Thoracic aorta (tissue), 2 donors: ENCODE measurements around the gene ZSCAN1. TPM values are rescaled to one million over a fixed set of nuclear protein-coding genes. Genes with fewer than 3 reads are reported as not detected.

Source experiments
- ATAC-seq: fragments of 150-250 bp; one replicate; pipeline ENCODE4 v1.8.0; 2017; ENCODE audit warnings: low read depth; ENCODE audit not compliant: insufficient number of reproducible peaks, low FRiP score
- DNase-seq: peaks from one replicate; pipeline ENCODE4 v3.0.0-alpha.2; 2020; ENCODE audit warnings: low spot score
- H3K27ac ChIP-seq, 2 donors: fragments of 200-600 bp; sonication (generic); 1 replicate in 1 of 2; 2 replicates in 1 of 2; pipeline ENCODE4 v1.5.1; 2016; ENCODE audit warnings: mild to moderate bottlenecking in 2 of 2, moderate library complexity in 2 of 2
- H3K27me3 ChIP-seq: fragments of 200-600 bp; sonication (generic); replicated peaks from 2 replicates; pipeline ENCODE4 v1.6.0; 2016; ENCODE audit warnings: mild to moderate bottlenecking; ENCODE audit not compliant: insufficient read depth
- H3K36me3 ChIP-seq: fragments of 200-600 bp; sonication (generic); one replicate; pipeline ENCODE4 v1.5.1; 2016
- H3K4me1 ChIP-seq, 2 donors: fragments of 200-600 bp; sonication (generic); 1 replicate in 1 of 2; 2 replicates in 1 of 2; pipeline versions ENCODE4 v1.5.1 to v1.6.0; 2016; ENCODE audit warnings: low read depth in 2 of 2, mild to moderate bottlenecking in 1 of 2; ENCODE audit not compliant: control insufficient read depth in 1 of 2
- H3K4me3 ChIP-seq: fragments of 200-600 bp; sonication (generic); 2 replicates; pipeline ENCODE4 v1.5.1; 2016; ENCODE audit warnings: mild to moderate bottlenecking
- H3K9me3 ChIP-seq: fragments of 200-600 bp; sonication (generic); 2 replicates; pipeline ENCODE4 v1.5.1; 2016
- CTCF ChIP-seq: fragments of 200-600 bp; sonication (generic); IDR thresholded peaks from one replicate; pipeline ENCODE4 v1.5.1; 2019; ENCODE audit warnings: antibody characterized with exemption
- total RNA-seq, 2 donors: library from RNA; depleted of rRNA; stranded (reverse); fragments of >200 nt; gene quantifications; one replicate each; pipeline versions ENCODE4 v1.1.0 to v1.2.3, GENCODE V29; 2016

ZSCAN1 gene
- total RNA-seq, 2 donors from 2014 or later = not detected

GRCh38 chr19:58056261-58056660, 22.4 kb downstream of the ZSCAN1 start:
- Histone ChIP-seq H3K27me3 (no peaks in the 10 kb centered on the region), H3K27ac (no peak overlapping the region), H3K4me3 (no peak overlapping the region), H3K36me3 (no peaks in the 10 kb centered on the region), H3K9me3 (no peaks in the 10 kb centered on the region), H3K4me1 (peaks cover 0 to 8% of the 10 kb centered on the region in 2 donors)
- ATAC-seq (no peak), DNase-seq (no peak)
- TF ChIP-seq CTCF = no peak

GRCh38 chr19:58056861-58057260, 23.0 kb downstream of the ZSCAN1 start:
- Histone ChIP-seq H3K9me3 (no peaks in the 10 kb centered on the region), H3K36me3 (no peaks in the 10 kb centered on the region), H3K27ac (no peak overlapping the region), H3K4me1 (peaks cover 0 to 8% of the 10 kb centered on the region in 2 donors), H3K27me3 (no peaks in the 10 kb centered on the region), H3K4me3 (no peak overlapping the region)
- no peak for DNase-seq
- TF ChIP-seq CTCF = no peak
- ATAC-seq = no peak

GRCh38 chr19:58058467-58058866, 24.6 kb downstream of the ZSCAN1 start:
- peaks cover 0 to 8% of the 10 kb centered on the region in 2 donors for H3K4me1 ChIP-seq
- H3K27ac ChIP-seq = peak overlapping the region; percentile 85 to 89
- DNase-seq = no peak
- TF ChIP-seq CTCF = no peak
- ATAC-seq = no peak
- H3K27me3 ChIP-seq = no peaks in the 10 kb centered on the region
- peaks cover 3% of the 10 kb centered on the region for H3K36me3 ChIP-seq
- peaks cover 9% of the 10 kb centered on the region for H3K9me3 ChIP-seq
- peak overlapping the region; percentile 88 for H3K4me3 ChIP-seq

- peaks cover 9% of the 10 kb centered on the region for H3K9me3 ChIP-seq
- peak within 1 kb of the TSS; percentile 88 for H3K4me3 ChIP-seq
- ATAC-seq (peak; percentile 89), DNase-seq (peak; percentile 52)
- no peak for TF ChIP-seq CTCF
- H3K27me3 ChIP-seq = no peaks in the 10 kb centered on the region
- H3K36me3 ChIP-seq = peaks cover 8% of the 10 kb centered on the region
- peak within 1 kb of the TSS; percentile 85 to 89 for H3K27ac ChIP-seq
- H3K4me1 ChIP-seq = peaks cover 0 to 8% of the 10 kb centered on the region in 2 donors
Measured at GRCh38 chr19:58059003-58059670, 25.3 kb downstream of the ZSCAN1 start, which contains the start of gene ZNF135. ZNF135 (plus strand) TSS chr19:58059282; CDS start chr19:58060003, 721 bp downstream.

GRCh38 chr19:58059671-58060078, 25.9 kb downstream of the ZSCAN1 start:
- peak overlapping the region; percentile 85 to 89 for H3K27ac ChIP-seq
- H3K4me1 ChIP-seq = peaks cover 0 to 8% of the 10 kb centered on the region in 2 donors
- peaks cover 14% of the 10 kb centered on the region for H3K9me3 ChIP-seq
- H3K36me3 ChIP-seq = peaks cover 9% of the 10 kb centered on the region
- ATAC-seq (no peak), DNase-seq (no peak)
- TF ChIP-seq CTCF = no peak
- peak overlapping the region; percentile 88 for H3K4me3 ChIP-seq
- no peaks in the 10 kb centered on the region for H3K27me3 ChIP-seq
